ENCODE data around the gene STUB1. TPM values are rescaled to one million over a fixed set of nuclear protein-coding genes. Genes with fewer than 3 reads are reported as not detected.

STUB1 gene
- total RNA-seq, 2 experiments from 2014 or later: 72.4 to 85.5 TPM

- no peaks in the 10 kb centered on the region for H3K9me2 ChIP-seq (ENCODE audit: insufficient read depth, low read length)
- ChIA-PET POLR2A (no interaction called here), CTCF (ENCODE audit: unreplicated experiment) (no interaction called here)
- peak within 1 kb of the TSS; percentile 70 for H3K4me3 ChIP-seq (ENCODE audit: low read depth, low read length, poor library complexity, severe bottlenecking)
- H3K27ac ChIP-seq (ENCODE audit: low read depth, low read length, poor library complexity, severe bottlenecking): peak within 1 kb of the TSS; percentile 66
- TSS peak; percentile 75 for BruUV-seq (replicated peaks)
- TF ChIP-seq EZH2phosphoT487 (IDR thresholded peaks at IDR 0.05; ENCODE audit: borderline replicate concordance, low read depth, low read length): no peak
- TF ChIP-seq, protein P1, sequence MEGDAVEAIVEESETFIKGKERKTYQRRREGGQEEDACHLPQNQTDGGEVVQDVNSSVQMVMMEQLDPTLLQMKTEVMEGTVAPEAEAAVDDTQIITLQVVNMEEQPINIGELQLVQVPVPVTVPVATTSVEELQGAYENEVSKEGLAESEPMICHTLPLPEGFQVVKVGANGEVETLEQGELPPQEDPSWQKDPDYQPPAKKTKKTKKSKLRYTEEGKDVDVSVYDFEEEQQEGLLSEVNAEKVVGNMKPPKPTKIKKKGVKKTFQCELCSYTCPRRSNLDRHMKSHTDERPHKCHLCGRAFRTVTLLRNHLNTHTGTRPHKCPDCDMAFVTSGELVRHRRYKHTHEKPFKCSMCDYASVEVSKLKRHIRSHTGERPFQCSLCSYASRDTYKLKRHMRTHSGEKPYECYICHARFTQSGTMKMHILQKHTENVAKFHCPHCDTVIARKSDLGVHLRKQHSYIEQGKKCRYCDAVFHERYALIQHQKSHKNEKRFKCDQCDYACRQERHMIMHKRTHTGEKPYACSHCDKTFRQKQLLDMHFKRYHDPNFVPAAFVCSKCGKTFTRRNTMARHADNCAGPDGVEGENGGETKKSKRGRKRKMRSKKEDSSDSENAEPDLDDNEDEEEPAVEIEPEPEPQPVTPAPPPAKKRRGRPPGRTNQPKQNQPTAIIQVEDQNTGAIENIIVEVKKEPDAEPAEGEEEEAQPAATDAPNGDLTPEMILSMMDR (conservative IDR thresholded peaks at IDR 0.05; ENCODE audit: low read length): no peak
- intact Hi-C loops (cut with micrococcal nuclease; ENCODE audit: unreplicated experiment): loop anchor here (2.0 kb wide), 1 partner anchor 20 kb away; the partner anchor contains the start of gene RHOT2
- H4K20me1 ChIP-seq (ENCODE audit: insufficient read depth, low read length): no peaks in the 10 kb centered on the region
- no peaks in the 10 kb centered on the region for H3K9me3 ChIP-seq (ENCODE audit: low read length)
- peaks cover 4% of the 10 kb centered on the region; the same call in 1 of the 2 replicates for H3K79me2 ChIP-seq (ENCODE audit: insufficient read depth, low read depth, low read length)
- peak; percentile 94 for DNase-seq (ENCODE audit: low spot score)
- peaks cover 25% of the 10 kb centered on the region for H3K4me1 ChIP-seq (ENCODE audit: insufficient read depth, low read length, poor library complexity, severe bottlenecking)
- peaks cover 16% of the 10 kb centered on the region for H3K36me3 ChIP-seq (ENCODE audit: insufficient read depth, low read length)
- peak within 1 kb of the TSS; percentile 13; the same call in 1 of the 2 replicates for H2AFZ ChIP-seq (ENCODE audit: low read length)
- peak within 1 kb of the TSS; percentile 77 for H3K4me2 ChIP-seq (ENCODE audit: low read length)
Measured at GRCh38 chr16:648781-649589, 31.2 kb upstream of the STUB1 start, which contains the start of gene WDR90. TSS of gene WDR90 (plus strand) at chr16:649365. CDS start at chr16:649417, 52 bp downstream.

- DNase-seq (ENCODE audit: low spot score): peak; percentile 30
- no TSS peak for BruUV-seq (replicated peaks)
- intact Hi-C loops (cut with micrococcal nuclease; ENCODE audit: unreplicated experiment): loop anchor here (2.0 kb wide), 1 partner anchor 19 kb away; the partner anchor contains the start of gene RHOT2
Measured at GRCh38 chr16:649631-650030, 30.6 kb upstream of the STUB1 start.

More at GRCh38 chr16:649631-650030, 30.6 kb upstream of the STUB1 start:
- Histone ChIP-seq H3K36me3 (ENCODE audit: insufficient read depth, low read length) (peaks cover 16% of the 10 kb centered on the region), H3K9me3 (ENCODE audit: low read length) (no peaks in the 10 kb centered on the region), H3K4me2 (ENCODE audit: low read length) (peak overlapping the region; percentile 77), H3K79me2 (ENCODE audit: insufficient read depth, low read depth, low read length) (peaks cover 4% of the 10 kb centered on the region; the same call in 1 of the 2 replicates), H3K27ac (ENCODE audit: low read depth, low read length, poor library complexity, severe bottlenecking) (peak overlapping the region; percentile 31), H3K4me3 (ENCODE audit: low read depth, low read length, poor library complexity, severe bottlenecking) (peak overlapping the region; percentile 70), H2AFZ (ENCODE audit: low read length) (peak overlapping the region; percentile 13; the same call in 1 of the 2 replicates), H3K4me1 (ENCODE audit: insufficient read depth, low read length, poor library complexity, severe bottlenecking) (peaks cover 25% of the 10 kb centered on the region), H3K9me2 (ENCODE audit: insufficient read depth, low read length) (no peaks in the 10 kb centered on the region), H4K20me1 (ENCODE audit: insufficient read depth, low read length) (no peaks in the 10 kb centered on the region)
- ChIA-PET CTCF (ENCODE audit: unreplicated experiment) (no interaction called here), POLR2A (no interaction called here)
- TF ChIP-seq, protein P1 (conservative IDR thresholded peaks at IDR 0.05; ENCODE audit: low read length): no peak
- no peak for TF ChIP-seq EZH2phosphoT487 (IDR thresholded peaks at IDR 0.05; ENCODE audit: borderline replicate concordance, low read depth, low read length)

Data from OCI-LY7 (cell line).